ENCODE results near the gene MAEA.

Gene MAEA

GRCh38 chr4:1321946-1322650 lies 32.4 kb downstream of the MAEA start:
- Histone ChIP-seq H3K9ac (ENCODE audit: low read depth, low read length, poor library complexity) (no peak overlapping the region), H2AK5ac (ENCODE audit: low read depth, low read length) (no peak overlapping the region), H3K4me3 (ENCODE audit: low read length in 2 of 2) (no peak overlapping the region), H3K23ac (ENCODE audit: low read depth, low read length, poor library complexity) (peak overlapping the region; percentile 75), H4K91ac (ENCODE audit: low read depth, low read length, poor library complexity) (no peak overlapping the region), H3K9me3 (replicated peaks in 1 of 2; ENCODE audit: control insufficient read depth in 2 of 2, insufficient read depth in 1 of 2, low read depth in 1 of 2, low read length in 2 of 2) (peaks cover 0 to 9% of the 10 kb centered on the region in 2 donors), H2BK5ac (ENCODE audit: low read length) (no peak overlapping the region), H3K4me1 (ENCODE audit: control insufficient read depth in 2 of 2, insufficient read depth in 1 of 2, low read depth in 1 of 2, low read length in 2 of 2) (no peaks in the 10 kb centered on the region), H3K18ac (ENCODE audit: low read length) (no peak overlapping the region), H3K4ac (ENCODE audit: low read length) (no peak overlapping the region), H3K14ac (ENCODE audit: low read length) (no peak overlapping the region), H2AFZ (ENCODE audit: low read length) (no peak overlapping the region), H3K36me3 (replicated peaks in 1 of 2; ENCODE audit: control insufficient read depth in 2 of 2, insufficient read depth in 2 of 2, low read length in 2 of 2) (peaks cover 40 to 87% of the 10 kb centered on the region in 2 donors), H3K79me1 (ENCODE audit: low read depth, low read length) (peaks cover 9% of the 10 kb centered on the region), H3K27me3 (ENCODE audit: control insufficient read depth in 3 of 3, insufficient read depth in 3 of 3, low read depth in 1 of 3, low read length in 3 of 3) (no peaks in the 10 kb centered on the region), H2BK120ac (ENCODE audit: low read depth, low read length) (no peak overlapping the region), H3K27ac (replicated peaks; ENCODE audit: low read length) (no peak overlapping the region), H2BK12ac (ENCODE audit: low read length) (no peak overlapping the region), H4K8ac (ENCODE audit: low read depth, low read length) (peak overlapping the region; percentile 87), H3K4me2 (ENCODE audit: insufficient read depth, low read length, poor library complexity, severe bottlenecking) (no peak overlapping the region), H2BK15ac (ENCODE audit: low read length) (no peak overlapping the region)
- no peak for DNase-seq (ENCODE audit: low spot score)
- WGBS, 2 donors (ENCODE audit: extremely low coverage in 2 of 2, insufficient read length in 2 of 2, insufficient replicate concordance in 1 of 2) = no CpG with 5 or more reads among the region's 18 CpGs

- peaks cover 40 to 87% of the 10 kb centered on the region in 2 donors for H3K36me3 ChIP-seq (replicated peaks in 1 of 2; ENCODE audit: control insufficient read depth in 2 of 2, insufficient read depth in 2 of 2, low read length in 2 of 2)
- no peak overlapping the region for H3K4me2 ChIP-seq (ENCODE audit: insufficient read depth, low read length, poor library complexity, severe bottlenecking)
- DNase-seq (ENCODE audit: low spot score) = no peak
- no peak overlapping the region for H4K8ac ChIP-seq (ENCODE audit: low read depth, low read length)
- no peak overlapping the region for H3K9ac ChIP-seq (ENCODE audit: low read depth, low read length, poor library complexity)
- H3K27me3 ChIP-seq (ENCODE audit: control insufficient read depth in 3 of 3, insufficient read depth in 3 of 3, low read depth in 1 of 3, low read length in 3 of 3) = no peaks in the 10 kb centered on the region
- no peak overlapping the region for H2BK12ac ChIP-seq (ENCODE audit: low read length)
- H3K4me1 ChIP-seq (ENCODE audit: control insufficient read depth in 2 of 2, insufficient read depth in 1 of 2, low read depth in 1 of 2, low read length in 2 of 2) = no peaks in the 10 kb centered on the region
- H3K18ac ChIP-seq (ENCODE audit: low read length) = no peak overlapping the region
- no peak overlapping the region for H2AK5ac ChIP-seq (ENCODE audit: low read depth, low read length)
- H3K27ac ChIP-seq (replicated peaks; ENCODE audit: low read length) = no peak overlapping the region
- no peak overlapping the region for H2BK120ac ChIP-seq (ENCODE audit: low read depth, low read length)
- no peak overlapping the region for H3K14ac ChIP-seq (ENCODE audit: low read length)
- no peak overlapping the region for H3K23ac ChIP-seq (ENCODE audit: low read depth, low read length, poor library complexity)
- no peak overlapping the region for H3K4ac ChIP-seq (ENCODE audit: low read length)
- H4K91ac ChIP-seq (ENCODE audit: low read depth, low read length, poor library complexity) = no peak overlapping the region
- no peak overlapping the region for H3K4me3 ChIP-seq (ENCODE audit: low read length in 2 of 2)
- no CpG with 5 or more reads among the region's 8 CpGs for WGBS, 2 donors (ENCODE audit: extremely low coverage in 2 of 2, insufficient read length in 2 of 2, insufficient replicate concordance in 1 of 2)
- H2BK15ac ChIP-seq (ENCODE audit: low read length) = no peak overlapping the region
- H2BK5ac ChIP-seq (ENCODE audit: low read length) = no peak overlapping the region
- no peak overlapping the region for H2AFZ ChIP-seq (ENCODE audit: low read length)
- peaks cover 0 to 2% of the 10 kb centered on the region in 2 donors for H3K9me3 ChIP-seq (replicated peaks in 1 of 2; ENCODE audit: control insufficient read depth in 2 of 2, insufficient read depth in 1 of 2, low read depth in 1 of 2, low read length in 2 of 2)
- H3K79me1 ChIP-seq (ENCODE audit: low read depth, low read length) = peaks cover 3% of the 10 kb centered on the region
Observed at GRCh38 chr4:1323280-1323634, 33.6 kb downstream of the MAEA start.

GRCh38 chr4:1323635-1324442 lies 34.1 kb downstream of the MAEA start:
- Histone ChIP-seq H3K4me1 (ENCODE audit: control insufficient read depth in 2 of 2, insufficient read depth in 1 of 2, low read depth in 1 of 2, low read length in 2 of 2) (no peaks in the 10 kb centered on the region), H2BK15ac (ENCODE audit: low read length) (no peak overlapping the region), H3K9ac (ENCODE audit: low read depth, low read length, poor library complexity) (peak overlapping the region; percentile 77), H3K9me3 (replicated peaks in 1 of 2; ENCODE audit: control insufficient read depth in 2 of 2, insufficient read depth in 1 of 2, low read depth in 1 of 2, low read length in 2 of 2) (peaks cover 0 to 2% of the 10 kb centered on the region in 2 donors), H3K36me3 (replicated peaks in 1 of 2; ENCODE audit: control insufficient read depth in 2 of 2, insufficient read depth in 2 of 2, low read length in 2 of 2) (peaks cover 35 to 87% of the 10 kb centered on the region in 2 donors), H3K27me3 (ENCODE audit: control insufficient read depth in 3 of 3, insufficient read depth in 3 of 3, low read depth in 1 of 3, low read length in 3 of 3) (no peaks in the 10 kb centered on the region), H3K14ac (ENCODE audit: low read length) (no peak overlapping the region), H3K18ac (ENCODE audit: low read length) (no peak overlapping the region), H3K79me1 (ENCODE audit: low read depth, low read length) (peaks cover 3% of the 10 kb centered on the region), H2AK5ac (ENCODE audit: low read depth, low read length) (no peak overlapping the region), H4K91ac (ENCODE audit: low read depth, low read length, poor library complexity) (peak overlapping the region; percentile 22), H3K4me2 (ENCODE audit: insufficient read depth, low read length, poor library complexity, severe bottlenecking) (no peak overlapping the region), H2BK12ac (ENCODE audit: low read length) (no peak overlapping the region), H2BK120ac (ENCODE audit: low read depth, low read length) (no peak overlapping the region), H3K23ac (ENCODE audit: low read depth, low read length, poor library complexity) (peak overlapping the region; percentile 5), H3K4me3 (ENCODE audit: low read length in 2 of 2) (no peak overlapping the region), H3K27ac (replicated peaks; ENCODE audit: low read length) (no peak overlapping the region), H3K4ac (ENCODE audit: low read length) (no peak overlapping the region), H2BK5ac (ENCODE audit: low read length) (no peak overlapping the region), H2AFZ (ENCODE audit: low read length) (no peak overlapping the region), H4K8ac (ENCODE audit: low read depth, low read length) (no peak overlapping the region)
- WGBS, 2 donors (ENCODE audit: extremely low coverage in 2 of 2, insufficient read length in 2 of 2, insufficient replicate concordance in 1 of 2) = 100% methylated on average over 2 of the region's 11 CpGs; no CpG with 5 or more reads in 1 of the 2 donors
- no peak for DNase-seq (ENCODE audit: low spot score)
